HG03432 (cell line): ENCODE data around the gene APOBEC3B.
"Not testable (repeated sequence)": the region's sequence is repeated elsewhere in the genome, so short reads cannot be mapped to it uniquely, and the experiment has no call there.

Experiments used
- ATAC-seq: cut with Tn5 transposase; IDR thresholded peaks from one replicate; pipeline ENCODE4 v1.9.1; 2021; ENCODE audit warnings: mild to moderate bottlenecking, moderate library complexity; ENCODE audit not compliant: unreplicated experiment

Gene APOBEC3B

GRCh38 chr22:38965614-38966379, 16.4 kb upstream of the APOBEC3B start:
- no peak for ATAC-seq

GRCh38 chr22:38966380-38966702, 15.8 kb upstream of the APOBEC3B start:
- ATAC-seq = no peak

- ATAC-seq = no peak
Observed at GRCh38 chr22:38966942-38967341, 15.2 kb upstream of the APOBEC3B start.

- ATAC-seq = no peak
Observed at GRCh38 chr22:38967451-38968450, 14.4 kb upstream of the APOBEC3B start.

GRCh38 chr22:38968801-38969200, 13.3 kb upstream of the APOBEC3B start:
- no peak for ATAC-seq

GRCh38 chr22:38970551-38970950, 11.6 kb upstream of the APOBEC3B start:
- no peak for ATAC-seq

- no peak for ATAC-seq
Observed at GRCh38 chr22:38971202-38971601, 10.9 kb upstream of the APOBEC3B start.

- ATAC-seq = no peak
Observed at GRCh38 chr22:38971791-38972190, 10.4 kb upstream of the APOBEC3B start.

- no peak for ATAC-seq
Observed at GRCh38 chr22:38972558-38972957, 9.6 kb upstream of the APOBEC3B start.

GRCh38 chr22:38973289-38974169, 8.6 kb upstream of the APOBEC3B start:
- ATAC-seq = no peak

GRCh38 chr22:38974170-38974825, 7.8 kb upstream of the APOBEC3B start:
- no peak for ATAC-seq

- no peak for ATAC-seq
Observed at GRCh38 chr22:38974826-38975175, 7.3 kb upstream of the APOBEC3B start.

GRCh38 chr22:38977289-38977688, 4.9 kb upstream of the APOBEC3B start:
- not testable (repeated sequence) for ATAC-seq

- ATAC-seq = not testable (repeated sequence)
Observed at GRCh38 chr22:38980587-38980986, 1.6 kb upstream of the APOBEC3B start.

- ATAC-seq = peak; percentile 3
Observed at GRCh38 chr22:38981005-38981991, 849 bp upstream of the APOBEC3B start.

- ATAC-seq = no peak
Observed at GRCh38 chr22:38984224-38984623, 2.1 kb downstream of the APOBEC3B start.

GRCh38 chr22:38984784-38985757, 2.9 kb downstream of the APOBEC3B start:
- ATAC-seq = peak; percentile 70

GRCh38 chr22:38986629-38987028, 4.5 kb downstream of the APOBEC3B start:
- no peak for ATAC-seq
